ENCODE measurements around the gene GPER1.
"Not testable (repeated sequence)": the region's sequence is repeated elsewhere in the genome, so short reads cannot be mapped to it uniquely, and the experiment has no call there.

Gene GPER1

GRCh38 chr7:1121886-1122831 lies 34.2 kb downstream of the GPER1 start:
- DNase-seq, result no peak

GRCh38 chr7:1122832-1123501 lies 35.1 kb downstream of the GPER1 start:
- no peak for DNase-seq

GRCh38 chr7:1123715-1124114 lies 35.8 kb downstream of the GPER1 start:
- no peak for DNase-seq

DNA sequence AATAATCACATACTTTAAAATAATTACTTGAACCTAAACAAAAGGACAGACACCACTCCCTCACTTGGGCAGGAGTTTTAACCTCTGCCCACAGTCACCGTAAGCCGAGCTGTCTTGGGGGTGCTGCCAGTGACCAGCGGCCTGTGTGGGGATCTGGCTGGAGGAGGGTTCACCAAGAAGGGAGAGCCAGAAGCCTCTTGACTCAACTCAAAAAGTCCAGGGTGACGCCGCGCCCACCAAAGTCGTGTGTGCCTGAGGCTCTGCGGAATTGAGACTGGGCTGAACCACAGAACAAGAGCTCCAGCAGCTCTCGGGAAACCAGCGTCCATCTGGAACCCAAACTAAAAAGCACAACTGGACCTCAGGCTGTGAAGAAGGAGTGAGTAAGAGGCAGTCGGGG lies 36.3 kb downstream of the GPER1 start:
- DNase-seq, result no peak

DNA sequence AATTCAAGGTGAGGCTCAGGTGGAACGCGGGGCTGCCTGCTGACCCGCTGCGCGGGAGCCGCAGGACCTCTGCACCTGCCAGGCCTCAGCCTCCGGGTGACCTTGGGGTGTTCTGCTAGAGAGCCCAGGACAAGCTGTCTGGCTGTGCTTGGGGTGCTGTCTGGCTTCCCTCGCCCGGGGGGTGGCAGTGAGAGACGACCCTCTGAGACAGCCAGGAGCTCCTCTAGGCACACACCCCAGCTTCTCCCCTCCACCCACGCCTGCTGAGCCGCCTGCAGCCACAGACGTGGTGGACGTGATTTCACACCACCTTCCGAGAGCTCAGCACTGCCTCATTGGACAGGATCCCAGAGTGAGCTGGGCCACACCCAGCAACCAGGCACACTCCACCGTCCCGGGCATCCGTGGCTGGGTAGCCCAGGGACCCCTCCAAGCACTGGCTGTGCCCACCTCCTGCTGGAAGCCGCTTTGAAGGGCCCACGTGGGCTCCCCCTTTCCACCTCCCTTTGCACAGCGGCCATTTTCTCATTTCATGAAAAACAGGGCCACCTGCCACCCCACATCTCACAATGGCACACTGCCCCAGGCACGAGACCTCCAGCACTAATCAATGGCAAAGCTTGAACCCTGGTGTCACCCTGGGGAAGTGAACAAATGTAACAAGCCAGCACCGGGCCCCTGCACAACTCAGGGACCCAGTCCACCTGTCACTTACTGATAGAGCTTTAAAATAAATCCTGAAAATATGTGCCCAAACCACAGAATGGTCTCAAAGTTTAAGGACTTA lies 37.1 kb downstream of the GPER1 start:
- no peak for DNase-seq

- DNase-seq, result no peak
Measured at GRCh38 chr7:1125603-1125969, 37.7 kb downstream of the GPER1 start.

DNA sequence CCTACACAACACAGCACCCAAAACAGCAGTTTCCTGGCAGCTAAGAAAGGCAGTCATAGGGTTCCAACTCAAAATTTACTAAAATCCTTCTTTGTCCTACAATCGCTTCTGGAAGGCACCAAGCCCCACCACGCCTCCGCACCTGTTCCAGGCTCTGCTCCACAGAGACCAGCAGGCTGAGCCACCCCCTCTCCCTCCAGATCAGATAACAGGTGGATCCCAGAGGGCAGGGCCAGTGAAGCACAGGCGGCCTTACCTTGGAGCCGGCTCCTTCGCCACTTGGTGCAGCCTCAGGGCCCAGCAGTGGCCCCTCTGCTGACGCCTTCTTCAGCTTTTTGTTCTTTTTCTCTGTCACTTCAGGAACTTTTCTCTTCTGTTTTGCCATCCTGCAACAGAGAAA lies 39.1 kb downstream of the GPER1 start:
- no peak for DNase-seq

DNA sequence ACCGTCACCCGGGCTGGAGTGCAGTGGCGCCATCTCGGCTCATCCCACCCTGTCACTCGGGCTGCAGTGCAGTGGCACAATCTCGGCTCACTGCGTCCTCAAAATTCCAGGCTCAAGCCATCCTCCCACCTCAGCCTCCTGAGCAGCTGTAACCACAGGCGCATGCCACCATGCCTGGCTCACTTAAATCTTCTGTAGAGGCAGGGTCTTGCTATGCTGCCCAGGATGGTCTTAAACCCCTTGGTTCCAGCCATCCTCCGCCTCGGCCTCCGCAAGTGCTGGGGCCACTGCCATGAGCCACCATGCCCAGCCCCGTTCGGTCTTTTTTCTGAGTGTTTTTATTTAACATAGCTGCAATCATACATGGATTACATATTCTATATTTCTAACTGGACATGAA lies 41.5 kb downstream of the GPER1 start:
- DNase-seq, result no peak

- DNase-seq, result no peak
Measured at GRCh38 chr7:1130021-1130990, 42.4 kb downstream of the GPER1 start.

DNA sequence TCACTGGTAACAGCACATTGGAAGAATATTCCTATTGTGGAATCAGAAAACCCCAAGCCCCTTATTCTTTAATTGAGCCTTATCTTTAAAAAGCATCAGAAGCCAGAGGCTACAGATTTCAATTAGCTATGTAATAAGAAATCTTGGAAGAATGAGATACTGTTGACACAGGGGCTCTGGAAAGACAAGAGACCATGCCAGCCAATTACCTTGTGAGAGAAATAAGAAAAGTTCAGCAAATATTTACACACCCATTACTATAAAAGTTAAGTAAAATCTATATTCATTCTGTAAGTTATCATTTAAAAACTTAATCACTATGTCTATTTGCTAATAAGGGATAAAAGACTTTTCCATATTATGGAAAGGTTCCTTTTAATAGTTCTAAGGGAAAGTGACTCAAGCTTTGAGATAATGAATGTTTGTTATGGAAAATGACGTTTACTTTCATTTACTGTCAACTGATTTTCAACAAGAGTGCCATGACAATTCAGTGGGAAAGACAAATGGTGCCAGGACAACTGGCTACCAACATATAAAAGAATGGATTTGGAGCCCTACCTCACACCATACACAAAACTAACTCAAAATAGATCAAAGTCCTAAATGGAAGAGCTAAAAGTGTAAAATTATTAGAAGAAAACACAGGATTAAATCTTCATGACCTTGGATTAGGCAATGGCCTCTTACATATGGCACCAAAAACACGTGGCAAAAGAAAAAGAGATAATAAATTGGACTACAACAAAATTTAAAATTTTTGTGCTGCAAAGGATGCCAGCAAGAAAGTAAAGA lies 43.8 kb downstream of the GPER1 start:
- DNase-seq, result no peak

DNA sequence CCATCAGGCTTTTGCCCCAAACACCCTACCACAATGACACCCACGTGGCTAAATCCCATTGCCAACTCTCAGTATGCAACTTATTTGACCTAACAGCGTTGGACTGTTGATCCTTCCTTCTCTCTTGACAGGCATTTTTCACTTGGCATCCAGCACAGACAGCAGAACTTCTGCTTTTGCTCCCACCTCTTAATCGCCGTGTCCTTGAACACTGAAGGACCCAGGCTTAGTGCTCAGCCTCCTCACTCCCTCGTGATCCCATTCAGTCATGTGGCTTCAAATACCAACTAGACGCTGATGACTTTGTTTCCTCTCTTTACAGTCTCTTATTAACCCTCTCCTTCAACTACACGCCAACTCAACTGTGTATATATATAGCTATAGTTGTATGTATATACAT lies 47.0 kb downstream of the GPER1 start:
- DNase-seq, result no peak

GRCh38 chr7:1136841-1137516 lies 49.1 kb downstream of the GPER1 start:
- no peak for DNase-seq

DNA sequence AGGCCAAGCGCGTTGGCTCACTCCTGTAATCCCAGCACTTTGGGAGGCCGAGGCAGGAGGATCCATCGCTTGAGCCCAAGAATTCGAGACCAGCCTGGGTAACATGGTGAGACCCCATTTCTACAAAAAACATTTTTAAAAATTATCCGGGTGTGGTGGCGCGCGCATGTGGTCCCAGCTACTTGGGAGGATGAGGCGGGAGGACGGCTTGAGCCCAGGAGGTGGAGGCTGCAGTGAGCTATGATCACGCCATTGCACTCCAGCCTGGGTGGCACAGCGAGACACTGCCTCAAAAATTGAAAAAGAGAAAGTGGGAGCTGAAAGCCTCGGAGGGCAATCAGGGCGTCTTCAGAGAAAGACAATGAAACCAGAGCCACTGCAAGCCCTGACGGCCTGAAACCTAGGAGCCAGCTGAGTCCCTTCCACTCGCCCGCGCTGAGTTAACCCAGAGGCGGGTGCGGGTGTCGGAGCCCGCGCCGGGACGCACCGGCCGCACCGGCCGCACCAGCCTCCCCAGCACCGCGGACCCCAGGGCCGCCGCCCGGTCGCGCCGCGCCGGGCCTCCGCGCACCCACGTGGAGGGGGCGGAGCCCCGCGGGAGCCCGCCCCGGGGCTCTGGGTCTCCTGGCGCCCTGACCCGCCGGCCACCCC lies 49.7 kb downstream of the GPER1 start:
- DNase-seq, result no peak

GRCh38 chr7:1140476-1141104 lies 52.7 kb downstream of the GPER1 start:
- DNase-seq, result no peak

GRCh38 chr7:1141651-1142050 lies 53.7 kb downstream of the GPER1 start:
- no peak for DNase-seq

DNA sequence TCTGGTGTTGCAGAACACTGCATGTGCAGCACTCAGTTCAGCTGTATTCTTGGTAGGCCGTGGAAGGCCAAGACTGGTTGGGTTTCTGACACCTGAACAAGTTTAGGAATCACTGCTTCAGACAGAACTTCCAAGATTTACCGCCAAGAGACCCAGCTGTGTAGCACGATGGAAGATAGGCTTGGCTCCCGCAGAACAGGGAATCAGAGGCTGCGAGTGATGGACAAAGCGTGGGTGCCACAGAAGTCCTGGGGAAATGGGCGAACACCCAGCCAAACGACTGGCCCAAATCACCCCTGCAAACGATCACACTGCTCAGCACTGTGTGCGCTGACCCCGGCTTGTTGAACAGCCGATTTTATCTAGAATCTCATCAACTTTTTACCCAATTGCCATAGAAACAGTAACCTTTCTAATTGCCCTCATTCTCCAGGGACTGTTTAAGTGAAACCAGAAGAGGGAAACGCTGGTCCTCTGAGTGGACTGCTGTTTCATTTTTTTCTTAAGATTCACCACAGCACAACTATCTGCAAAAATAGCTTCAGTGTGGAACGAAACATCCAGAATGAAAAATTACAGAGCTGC lies 54.2 kb downstream of the GPER1 start:
- DNase-seq, result no peak

DNA sequence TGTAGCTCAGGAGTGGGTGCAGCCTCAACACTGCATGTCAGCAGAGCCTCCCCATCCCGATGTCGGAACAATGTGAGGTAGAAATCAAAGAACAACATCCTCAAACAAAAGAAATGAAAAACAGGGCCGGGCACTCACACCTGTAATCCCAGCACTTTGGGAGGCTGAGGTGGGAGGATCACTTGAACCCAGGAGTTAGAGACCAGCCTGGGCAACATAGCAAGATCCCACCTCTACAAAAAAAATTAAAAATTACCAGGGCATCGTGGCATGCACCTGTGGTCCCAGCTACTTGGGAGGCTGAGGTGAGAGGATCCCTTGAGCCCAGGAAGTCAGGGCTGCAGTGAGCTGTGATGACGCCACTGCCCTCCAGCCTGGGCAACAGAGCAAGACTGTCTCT lies 55.1 kb downstream of the GPER1 start:
- DNase-seq, result not testable (repeated sequence)
